H1 (cell line): Measurements from ENCODE around the gene KRT80. TPM values are rescaled to one million over a fixed set of nuclear protein-coding genes. Genes with fewer than 3 reads are reported as not detected.

Source experiments
- CTCF ChIA-PET: fragments of 300-600 bp; sonication (Branson Sonifier 250); formaldehyde crosslinking; loops from one replicate; lab custom pipeline; 2021; ENCODE audit not compliant: partially characterized antibody; lab: Charles Lee
- POLR2A ChIA-PET: fragments of 300-600 bp; sonication (Branson Sonifier 250); formaldehyde crosslinking; loops from one replicate; lab custom pipeline; 2021; ENCODE audit warnings: inconsistent platforms; ENCODE audit not compliant: partially characterized antibody; lab: Charles Lee
- DNase-seq, 2 experiments: peaks; one replicate each; pipeline versions ENCODE4 v3.0.0 to v3.0.0-alpha.2; 2010 to 2022; ENCODE audit warnings: low spot score in 2 of 2, low read depth in 1 of 2, mixed read lengths in 1 of 2
- FAIRE-seq: peaks from 2 replicates; lab custom pipeline; 2011; peaks lifted over from hg19 to GRCh38; lab: Jason Lieb, UNC
- H2AFZ ChIP-seq: 2 replicates; pipeline ENCODE4 v1.8.1; 2012; ENCODE audit warnings: low read length, inconsistent platforms
- H2AK5ac ChIP-seq: 2 replicates; pipeline ENCODE4 v1.6.1; 2013; ENCODE audit warnings: low read depth, low read length
- H2BK120ac ChIP-seq: replicated peaks from 2 replicates; pipeline ENCODE3; 2013; ENCODE audit warnings: low read depth, low read length, inconsistent platforms
- H2BK12ac ChIP-seq: 2 replicates; pipeline ENCODE4 v1.6.1; 2013; ENCODE audit warnings: low read depth, low read length
- H2BK15ac ChIP-seq: 2 replicates; pipeline ENCODE4 v1.6.1; 2013; ENCODE audit warnings: low read length
- H2BK20ac ChIP-seq: 2 replicates; pipeline ENCODE4 v1.6.1; 2013; ENCODE audit warnings: low read length
- H2BK5ac ChIP-seq: 2 replicates; pipeline ENCODE4 v1.6.1; 2013; ENCODE audit warnings: low read depth, low read length
- H3K14ac ChIP-seq: 2 replicates; pipeline ENCODE4 v1.6.1; 2013; ENCODE audit warnings: inconsistent platforms; ENCODE audit not compliant: insufficient read length
- H3K18ac ChIP-seq: 2 replicates; pipeline ENCODE4 v1.6.1; 2013; ENCODE audit warnings: low read length; ENCODE audit errors: extremely low read depth
- H3K23ac ChIP-seq: 2 replicates; pipeline ENCODE4 v1.6.1; 2013; ENCODE audit warnings: inconsistent platforms; ENCODE audit not compliant: insufficient read length
- H3K23me2 ChIP-seq: 2 replicates; pipeline ENCODE4 v1.6.1; 2013; ENCODE audit warnings: low read depth, low read length
- H3K27ac ChIP-seq: 2 replicates; pipeline ENCODE4 v1.6.1; 2011; ENCODE audit warnings: low read depth, low read length, inconsistent platforms
- H3K27me3 ChIP-seq, 4 experiments: replicated peaks in 1 of 4; 1 replicate in 1 of 4; 2 replicates in 3 of 4; pipeline versions ENCODE4 v1.6.1 to v1.8.1; 2011 to 2013; ENCODE audit warnings: low read length in 3 of 4, mild to moderate bottlenecking in 3 of 4, inconsistent platforms in 2 of 4, mixed read lengths in 2 of 4, moderate library complexity in 1 of 4; ENCODE audit not compliant: control insufficient read depth in 3 of 4, insufficient read depth in 3 of 4; ENCODE audit errors: extremely low read depth in 1 of 4
- H3K36me3 ChIP-seq, 4 experiments: 2 replicates each; pipeline versions ENCODE4 v1.6.1 to v1.8.1; 2011 to 2013; ENCODE audit warnings: mild to moderate bottlenecking in 4 of 4, low read length in 3 of 4, moderate library complexity in 2 of 4, control low read depth in 1 of 4, inconsistent platforms in 1 of 4; ENCODE audit not compliant: insufficient read depth in 4 of 4, control insufficient read depth in 2 of 4
- H3K4ac ChIP-seq: replicated peaks from 2 replicates; pipeline ENCODE3; 2013; ENCODE audit warnings: low read length, low read depth, mixed read lengths, inconsistent platforms; ENCODE audit not compliant: insufficient read length
- H3K4me1 ChIP-seq, 4 experiments: replicated peaks in 1 of 4; 1 replicate in 1 of 4; 2 replicates in 3 of 4; pipeline versions ENCODE4 v1.6.1 to v1.8.1; 2011 to 2013; ENCODE audit warnings: low read length in 3 of 4, inconsistent platforms in 2 of 4, mixed read lengths in 1 of 4; ENCODE audit not compliant: insufficient read depth in 4 of 4, control insufficient read depth in 3 of 4
- H3K4me2 ChIP-seq, 2 experiments: 2 replicates each; pipeline versions ENCODE4 v1.6.1 to v1.8.1; 2011 to 2013; ENCODE audit warnings: low read depth in 2 of 2, low read length in 2 of 2, control low read depth in 1 of 2, inconsistent platforms in 1 of 2, mild to moderate bottlenecking in 1 of 2; ENCODE audit not compliant: insufficient read depth in 1 of 2
- H3K4me3 ChIP-seq, 4 experiments: fragments of 200-600, 300-600 bp in 1 of 4; sonication (generic), shearing (Covaris generic), sonication (Bioruptor Twin) in 1 of 4; 2 replicates each; pipeline versions ENCODE4 v1.5.1 to v1.8.1; 2011 to 2016; ENCODE audit warnings: low read length in 4 of 4, low read depth in 3 of 4, control low read depth in 2 of 4, inconsistent platforms in 2 of 4, mild to moderate bottlenecking in 2 of 4, mixed read lengths in 1 of 4, moderate library complexity in 1 of 4; ENCODE audit not compliant: insufficient read depth in 2 of 4; ENCODE audit errors: extremely low read depth in 1 of 4
- H3K56ac ChIP-seq: replicated peaks from 2 replicates; pipeline ENCODE3; 2013; ENCODE audit warnings: low read depth, mild to moderate bottlenecking, mixed read lengths, low read length, inconsistent platforms; ENCODE audit not compliant: insufficient read length
- H3K79me1 ChIP-seq: 2 replicates; pipeline ENCODE4 v1.6.1; 2013; ENCODE audit warnings: low read depth, low read length, control low read depth
- H3K79me2 ChIP-seq, 2 experiments: 2 replicates each; pipeline versions ENCODE4 v1.6.1 to v1.8.1; 2012 to 2013; ENCODE audit warnings: low read length in 2 of 2, mild to moderate bottlenecking in 2 of 2, inconsistent platforms in 1 of 2; ENCODE audit not compliant: insufficient read depth in 2 of 2, control insufficient read depth in 1 of 2
- H3K9ac ChIP-seq, 4 experiments: replicated peaks in 1 of 4; 1 replicate in 1 of 4; 2 replicates in 3 of 4; pipeline versions ENCODE4 v1.6.1 to v1.8.1; 2011 to 2013; ENCODE audit warnings: low read depth in 3 of 4, low read length in 3 of 4, control low read depth in 2 of 4, mild to moderate bottlenecking in 2 of 4, moderate library complexity in 2 of 4, inconsistent platforms in 1 of 4; ENCODE audit errors: extremely low read depth in 1 of 4
- H3K9me3 ChIP-seq, 2 experiments: 2 replicates each; pipeline versions ENCODE4 v1.6.1 to v1.8.1; 2012 to 2013; ENCODE audit warnings: mild to moderate bottlenecking in 2 of 2, moderate library complexity in 2 of 2, control low read depth in 1 of 2, inconsistent platforms in 1 of 2, low read depth in 1 of 2, low read length in 1 of 2, mixed read lengths in 1 of 2; ENCODE audit not compliant: insufficient read depth in 2 of 2
- H4K20me1 ChIP-seq, 2 experiments: replicated peaks in 1 of 2; 2 replicates each; pipeline versions ENCODE3 to v1.8.1; 2011 to 2013; ENCODE audit warnings: inconsistent platforms in 2 of 2, low read length in 2 of 2, mild to moderate bottlenecking in 1 of 2; ENCODE audit not compliant: insufficient read depth in 2 of 2, control insufficient read depth in 1 of 2
- H4K5ac ChIP-seq: 2 replicates; pipeline ENCODE4 v1.6.1; 2013; ENCODE audit warnings: low read length, low read depth, mixed read lengths, inconsistent platforms; ENCODE audit not compliant: insufficient read length
- H4K8ac ChIP-seq: 2 replicates; pipeline ENCODE4 v1.8.0; 2013; ENCODE audit warnings: mild to moderate bottlenecking, moderate library complexity, low read length, inconsistent platforms; ENCODE audit not compliant: insufficient read depth; ENCODE audit errors: extremely low read depth
- H4K91ac ChIP-seq: replicated peaks from 2 replicates; pipeline ENCODE3; 2013; ENCODE audit warnings: low read length, mixed read lengths, inconsistent platforms; ENCODE audit not compliant: insufficient read length
- E2F6 ChIP-seq: IDR thresholded peaks from 2 replicates; pipeline ENCODE4 v1.6.1; 2012; ENCODE audit warnings: inconsistent platforms
- EGR1 ChIP-seq: IDR thresholded peaks from 2 replicates; pipeline ENCODE4 v1.6.1; 2011; ENCODE audit warnings: low read depth, low read length, borderline replicate concordance
- EZH2 ChIP-seq: fragments of 200-600 bp; sonication (generic); IDR thresholded peaks from 2 replicates; pipeline ENCODE4 v1.7.1; 2012; ENCODE audit warnings: low read depth, mild to moderate bottlenecking, moderate library complexity, low read length, inconsistent platforms; ENCODE audit not compliant: severe bottlenecking
- POLR2A ChIP-seq, 2 experiments: IDR thresholded peaks; 1 replicate in 1 of 2; 2 replicates in 1 of 2; pipeline ENCODE4 v1.6.1; 2011; ENCODE audit warnings: low read depth in 2 of 2, low read length in 2 of 2, mild to moderate bottlenecking in 2 of 2; ENCODE audit errors: control extremely low read depth in 1 of 2
- SAP30 ChIP-seq: fragments of 300-600 bp; sonication (generic); IDR thresholded peaks from 2 replicates; pipeline ENCODE4 v1.7.1; 2012; ENCODE audit warnings: low read length, moderate library complexity, mild to moderate bottlenecking, inconsistent platforms; ENCODE audit not compliant: insufficient read depth, insufficient replicate concordance
- TAF7 ChIP-seq: optimal IDR thresholded peaks from 2 replicates; pipeline ENCODE3; 2011; ENCODE audit warnings: low read depth, mild to moderate bottlenecking, inconsistent platforms, low read length, moderate library complexity, borderline replicate concordance
- WGBS, 2 experiments: shearing (Covaris generic) in 1 of 2; methylation state at CpG; one replicate each; pipeline versions ENCODE4 v1.1.6 to v1.1.7; 2013 to 2015; ENCODE audit warnings: low lambda C conversion rate in 2 of 2, mixed read lengths in 2 of 2, inconsistent platforms in 1 of 2, low coverage in 1 of 2, missing lambda C conversion rate in 1 of 2; ENCODE audit not compliant: insufficient replicate concordance in 2 of 2, insufficient coverage in 1 of 2, insufficient read length in 1 of 2; ENCODE audit errors: extremely low coverage in 1 of 2, missing lambda C conversion rate in 1 of 2; 5-methylcytosine and 5-hydroxymethylcytosine counted together
- polyA plus RNA-seq, 7 experiments: library from polyadenylated mRNA; depleted of rRNA in 3 of 7; stranded (reverse) in 5 of 7; unstranded in 2 of 7; fragments of >200 nt in 5 of 7; fragments of 200-250 nt in 2 of 7; gene quantifications; 1 replicate in 5 of 7; 2 replicates in 1 of 7; 4 replicates in 1 of 7; pipeline versions ENCODE4 v1.2.1 to v1.2.3, GENCODE V29; 2011 to 2013; ENCODE audit warnings: missing spikeins in 2 of 7, mixed read lengths in 2 of 7
- total RNA-seq: library from RNA; stranded (reverse); fragmentation: NEBNext Ultra II Directional; extraction: Animal tissue kit (Norgen Biotek cat#: 25700); gene quantifications from 2 replicates; pipeline ENCODE4 v1.2.1, GENCODE V29; 2021

KRT80 gene
- total and polyA plus RNA-seq, 2 of the 8 experiments (the other 6 are each of a cell fraction or from before 2014, with no cell fraction given): 0.05 TPM; not detected in 1

- Histone ChIP-seq H3K9me3 (no peaks in the 10 kb centered on the region), H3K18ac (peak overlapping the region; percentile 32), H4K20me1 (no peaks in the 10 kb centered on the region), H3K4ac (no peak overlapping the region), H3K36me3 (no peaks in the 10 kb centered on the region), H3K4me1 (peaks cover 0 to 22% (median 6%) of the 10 kb centered on the region in 4 experiments; a peak in 4 of 7 replicates), H2BK15ac (no peak overlapping the region), H3K4me2 (no peak overlapping the region), H2BK12ac (0 out of 2 replicates have a peak overlapping the region, but pooled peaks have one; percentile 9), H2AFZ (no peak overlapping the region), H3K27me3 (no peaks in the 10 kb centered on the region), H3K4me3 (no peak overlapping the region), H2BK5ac (no peak overlapping the region), H3K79me1 (no peaks in the 10 kb centered on the region), H2BK20ac (no peak overlapping the region), H3K27ac (no peak overlapping the region), H3K79me2 (no peaks in the 10 kb centered on the region), H4K8ac (no peak overlapping the region; the same call in 1 of the 2 replicates), H3K14ac (no peak overlapping the region), H4K91ac (no peak overlapping the region), H3K23ac (no peak overlapping the region), H3K9ac (no peak overlapping the region), H2BK120ac (no peak overlapping the region), H4K5ac (no peak overlapping the region), H3K56ac (no peak overlapping the region), H2AK5ac (no peak overlapping the region), H3K23me2 (no peaks in the 10 kb centered on the region)
- CTCF ChIA-PET: interaction anchor here (0.8 to 3.2 kb wide), 10 partner anchors 22 to 587 kb away, joined by 3 to 22 read pairs (median 3); no protein-coding TSS in a partner anchor
- POLR2A ChIA-PET: interaction anchor here (1.3 kb wide), 1 partner anchor 8 kb away, joined by 3 read pairs; no protein-coding TSS in a partner anchor
- DNase-seq (no peak), FAIRE-seq (no peak)
- WGBS, 2 experiments: 84% methylated on average over 9 of the region's 13 CpGs; no CpG with 5 or more reads in 1 of the 2 experiments
- no peak for TF ChIP-seq TAF7
- peak; percentile 43; the same call in 1 of the 2 replicates for TF ChIP-seq EGR1
- TF ChIP-seq SAP30: no peak
- no peak for TF ChIP-seq EZH2
- no peak for TF ChIP-seq E2F6
- no peak for TF ChIP-seq POLR2A (IDR thresholded peaks at IDR 0.05; ENCODE audit: control extremely low read depth in 1 of 2, low read depth in 2 of 2, low read length in 2 of 2)
These were observed 8.4 kb upstream of the KRT80 start for GRCh38 chr12:52200086-52200780.
